ENCODE results near the gene FUBP1. TPM values are rescaled to one million over a fixed set of nuclear protein-coding genes. Genes with fewer than 3 reads are reported as not detected.

FUBP1 gene
- total RNA-seq, 6 experiments from 2014 or later, result 21.7 to 38.5 (median 35.6) TPM

DNA sequence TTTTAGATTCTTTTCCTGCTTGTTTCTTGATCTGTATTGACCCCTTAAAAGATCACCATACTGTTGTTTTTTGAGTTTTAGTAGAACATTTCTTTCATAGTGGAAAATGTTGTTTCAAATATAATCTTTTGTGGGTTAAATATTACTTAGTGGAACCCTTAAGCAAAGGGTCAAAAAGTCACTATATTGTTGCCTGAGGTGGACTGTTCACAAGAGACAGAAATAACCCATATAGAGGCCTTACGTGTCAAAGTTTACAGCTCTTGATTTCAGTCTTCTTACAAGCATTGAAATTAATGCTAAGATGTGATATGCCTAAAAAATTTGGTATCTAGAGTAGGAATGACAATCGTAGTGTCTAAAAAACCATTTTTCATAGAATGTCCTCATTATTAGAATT lies 32.2 kb upstream of the FUBP1 start:
- Histone ChIP-seq H3K36me3 (peaks cover 0 to 28% (median 1%) of the 10 kb centered on the region in 4 donors), H3K9me3 (no peaks in the 10 kb centered on the region), H3K4me3 (no peak overlapping the region), H3K4me1 (peaks cover 0 to 32% (median 5%) of the 10 kb centered on the region in 4 donors), H3K27ac (no peak overlapping the region), H3K27me3 (no peaks in the 10 kb centered on the region)
- 85% methylated on average over 2 of the region's 2 CpGs for WGBS (ENCODE audit: insufficient coverage, low coverage, low lambda C conversion rate, missing lambda C conversion rate)
- TF ChIP-seq, protein P1, sequence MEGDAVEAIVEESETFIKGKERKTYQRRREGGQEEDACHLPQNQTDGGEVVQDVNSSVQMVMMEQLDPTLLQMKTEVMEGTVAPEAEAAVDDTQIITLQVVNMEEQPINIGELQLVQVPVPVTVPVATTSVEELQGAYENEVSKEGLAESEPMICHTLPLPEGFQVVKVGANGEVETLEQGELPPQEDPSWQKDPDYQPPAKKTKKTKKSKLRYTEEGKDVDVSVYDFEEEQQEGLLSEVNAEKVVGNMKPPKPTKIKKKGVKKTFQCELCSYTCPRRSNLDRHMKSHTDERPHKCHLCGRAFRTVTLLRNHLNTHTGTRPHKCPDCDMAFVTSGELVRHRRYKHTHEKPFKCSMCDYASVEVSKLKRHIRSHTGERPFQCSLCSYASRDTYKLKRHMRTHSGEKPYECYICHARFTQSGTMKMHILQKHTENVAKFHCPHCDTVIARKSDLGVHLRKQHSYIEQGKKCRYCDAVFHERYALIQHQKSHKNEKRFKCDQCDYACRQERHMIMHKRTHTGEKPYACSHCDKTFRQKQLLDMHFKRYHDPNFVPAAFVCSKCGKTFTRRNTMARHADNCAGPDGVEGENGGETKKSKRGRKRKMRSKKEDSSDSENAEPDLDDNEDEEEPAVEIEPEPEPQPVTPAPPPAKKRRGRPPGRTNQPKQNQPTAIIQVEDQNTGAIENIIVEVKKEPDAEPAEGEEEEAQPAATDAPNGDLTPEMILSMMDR (IDR thresholded peaks at IDR 0.05), result no peak
- TF ChIP-seq POLR2A (IDR thresholded peaks at IDR 0.05), result no peak
- no peak for DNase-seq
- intact Hi-C loops (cut with DNase I), result no loop called here
- ATAC-seq, result no peak

DNA sequence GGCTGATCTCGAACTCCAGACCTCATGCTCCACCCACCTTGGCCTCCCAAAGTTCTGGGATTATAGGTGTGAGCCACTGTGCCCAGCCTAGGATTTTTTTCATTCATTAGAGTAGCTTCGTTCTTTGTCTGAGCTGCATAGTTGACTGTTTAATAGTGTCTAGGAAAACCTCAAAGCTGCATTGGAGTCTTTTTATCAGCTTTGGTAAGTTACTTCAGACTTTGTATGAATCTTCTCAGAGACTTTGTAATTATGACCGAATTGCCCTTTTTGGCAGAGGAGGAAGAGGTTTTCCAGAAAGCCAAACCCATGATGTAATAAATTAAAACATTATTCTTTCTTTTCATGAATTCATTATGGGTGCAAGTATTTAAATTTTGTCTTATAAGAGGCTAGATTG lies 31.0 kb upstream of the FUBP1 start:
- no peak for ATAC-seq
- no peak overlapping the region for H3K4me3 ChIP-seq

DNA sequence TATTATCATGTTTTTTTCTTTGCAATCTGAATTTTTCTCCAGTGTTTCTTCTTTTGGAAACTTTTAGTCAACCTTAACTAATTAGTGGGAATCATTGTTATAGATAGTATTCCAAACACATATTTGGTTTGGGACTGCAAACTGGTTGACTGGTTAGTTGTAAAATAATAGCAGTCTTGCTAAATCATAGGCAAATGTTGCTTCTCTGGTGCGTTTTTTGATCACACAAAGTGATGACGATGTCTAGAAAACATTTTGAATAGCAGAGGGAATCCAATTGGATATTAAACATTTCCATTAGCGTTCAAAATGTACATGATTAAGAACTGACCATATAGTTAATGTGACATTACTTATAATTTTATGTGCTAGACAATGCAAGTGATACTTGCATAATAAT lies 30.4 kb upstream of the FUBP1 start:
- intact Hi-C loops (cut with DNase I), result no loop called here
- Histone ChIP-seq H3K27ac (no peak overlapping the region), H3K4me1 (peaks cover 0 to 32% (median 5%) of the 10 kb centered on the region in 4 donors), H3K36me3 (peaks cover 0 to 13% (median 0%) of the 10 kb centered on the region in 4 donors), H3K9me3 (no peaks in the 10 kb centered on the region), H3K4me3 (no peak overlapping the region), H3K27me3 (no peaks in the 10 kb centered on the region)
- TF ChIP-seq, protein P1 (IDR thresholded peaks at IDR 0.05), result no peak
- no peak for TF ChIP-seq POLR2A (IDR thresholded peaks at IDR 0.05)
- ATAC-seq (no peak), DNase-seq (no peak)
- 69% methylated on average over 3 of the region's 3 CpGs for WGBS (ENCODE audit: insufficient coverage, low coverage, low lambda C conversion rate, missing lambda C conversion rate)

More for the DNA sequence above, 31.0 kb upstream of the FUBP1 start:
- Histone ChIP-seq H3K4me1 (peaks cover 0 to 32% (median 5%) of the 10 kb centered on the region in 4 donors), H3K27me3 (no peaks in the 10 kb centered on the region), H3K36me3 (peaks cover 0 to 19% (median 0%) of the 10 kb centered on the region in 4 donors), H3K9me3 (no peaks in the 10 kb centered on the region), H3K27ac (no peak overlapping the region)
- 51% methylated on average over 2 of the region's 3 CpGs for WGBS (ENCODE audit: insufficient coverage, low coverage, low lambda C conversion rate, missing lambda C conversion rate)
- no peak for TF ChIP-seq POLR2A (IDR thresholded peaks at IDR 0.05)
- TF ChIP-seq, protein P1 (IDR thresholded peaks at IDR 0.05), result no peak
- intact Hi-C loops (cut with DNase I), result no loop called here
- DNase-seq, result no peak

DNA sequence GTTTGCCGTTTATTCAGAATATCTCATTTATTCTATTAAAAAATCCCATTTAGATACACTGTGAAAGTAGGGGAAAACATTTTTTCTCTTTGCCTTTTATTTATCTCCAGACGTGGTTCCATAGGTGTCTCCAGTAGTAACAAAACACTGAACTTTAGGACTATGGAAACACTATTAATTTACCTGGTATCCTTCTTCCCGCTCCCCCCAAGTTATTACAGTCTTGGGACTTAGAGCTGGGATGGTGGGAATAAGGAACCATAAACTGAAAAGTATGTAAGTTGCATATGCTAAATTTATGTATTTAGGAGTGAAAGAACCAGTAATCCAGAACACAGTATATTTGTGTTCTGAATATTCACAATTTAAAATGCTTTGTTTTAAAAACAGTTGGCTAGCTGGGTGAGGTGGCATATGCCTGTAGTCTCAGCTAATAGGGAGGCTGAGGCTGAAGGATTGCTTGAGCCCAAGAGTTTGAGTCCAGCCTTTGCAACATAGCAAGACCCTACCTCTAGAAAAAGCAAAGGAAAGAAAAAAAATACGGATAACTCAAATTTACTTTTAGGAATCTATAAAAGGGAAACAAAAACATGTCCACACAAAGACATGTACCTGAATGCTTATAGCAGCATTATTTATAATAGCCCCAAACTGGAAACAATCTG lies 28.9 kb upstream of the FUBP1 start:
- no peak for TF ChIP-seq POLR2A (IDR thresholded peaks at IDR 0.05)
- TF ChIP-seq, protein P1 (IDR thresholded peaks at IDR 0.05), result no peak
- Histone ChIP-seq H3K4me1 (peaks cover 0 to 38% (median 5%) of the 10 kb centered on the region in 4 donors), H3K36me3 (no peaks in the 10 kb centered on the region), H3K9me3 (no peaks in the 10 kb centered on the region), H3K27ac (no peak overlapping the region), H3K27me3 (no peaks in the 10 kb centered on the region), H3K4me3 (peak overlapping the region in 1 of 3 donors; percentile 58)
- intact Hi-C loops (cut with DNase I), result no loop called here
- ATAC-seq (no peak), DNase-seq (no peak)
- 71% methylated on average over 4 of the region's 4 CpGs for WGBS (ENCODE audit: insufficient coverage, low coverage, low lambda C conversion rate, missing lambda C conversion rate)

Measured in right lobe of liver (tissue), 6 donors.